ENCODE results near the gene MAP4K3.
A peak's percentile ranks its signal among the peaks of the same experiment; 100 is the strongest.

The MAP4K3 gene

DNA sequence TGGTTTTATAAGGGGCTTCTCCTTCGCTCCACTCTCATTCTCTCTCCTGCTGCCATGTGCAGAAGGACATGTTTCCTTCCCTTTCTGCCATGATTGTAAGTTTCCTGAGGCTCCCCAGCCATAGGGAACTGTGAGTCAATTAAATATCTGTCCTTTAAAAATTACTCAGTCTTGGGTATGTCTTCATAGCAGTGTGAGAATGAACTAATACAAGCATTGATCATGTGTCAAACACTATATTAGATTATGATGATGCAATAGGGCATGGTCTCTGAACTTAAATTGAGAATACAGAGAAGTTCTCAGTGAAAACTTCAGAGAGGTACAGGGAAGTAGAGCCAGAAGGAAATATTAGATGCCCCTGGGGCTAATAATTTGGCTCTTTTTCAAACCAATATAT lies 5.9 kb upstream of the MAP4K3 start:
- Histone ChIP-seq H3K27ac (replicated peaks) (no peak overlapping the region), H3K27me3 (ENCODE audit: insufficient read depth, poor library complexity, severe bottlenecking) (no peaks in the 10 kb centered on the region), H3K4me3 (replicated peaks; ENCODE audit: insufficient read depth, low read length) (no peak overlapping the region)
- no peak for DNase-seq (ENCODE audit: low read depth in 1 of 2, low spot score in 1 of 2)
- TF ChIP-seq SPI1 (IDR thresholded peaks at IDR 0.05; ENCODE audit: borderline replicate concordance, low read depth): no peak
- TF ChIP-seq, protein P1, sequence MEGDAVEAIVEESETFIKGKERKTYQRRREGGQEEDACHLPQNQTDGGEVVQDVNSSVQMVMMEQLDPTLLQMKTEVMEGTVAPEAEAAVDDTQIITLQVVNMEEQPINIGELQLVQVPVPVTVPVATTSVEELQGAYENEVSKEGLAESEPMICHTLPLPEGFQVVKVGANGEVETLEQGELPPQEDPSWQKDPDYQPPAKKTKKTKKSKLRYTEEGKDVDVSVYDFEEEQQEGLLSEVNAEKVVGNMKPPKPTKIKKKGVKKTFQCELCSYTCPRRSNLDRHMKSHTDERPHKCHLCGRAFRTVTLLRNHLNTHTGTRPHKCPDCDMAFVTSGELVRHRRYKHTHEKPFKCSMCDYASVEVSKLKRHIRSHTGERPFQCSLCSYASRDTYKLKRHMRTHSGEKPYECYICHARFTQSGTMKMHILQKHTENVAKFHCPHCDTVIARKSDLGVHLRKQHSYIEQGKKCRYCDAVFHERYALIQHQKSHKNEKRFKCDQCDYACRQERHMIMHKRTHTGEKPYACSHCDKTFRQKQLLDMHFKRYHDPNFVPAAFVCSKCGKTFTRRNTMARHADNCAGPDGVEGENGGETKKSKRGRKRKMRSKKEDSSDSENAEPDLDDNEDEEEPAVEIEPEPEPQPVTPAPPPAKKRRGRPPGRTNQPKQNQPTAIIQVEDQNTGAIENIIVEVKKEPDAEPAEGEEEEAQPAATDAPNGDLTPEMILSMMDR (IDR thresholded peaks at IDR 0.05; ENCODE audit: insufficient read depth, low read length): no peak
- no peak for TF ChIP-seq POLR2AphosphoS5 (IDR thresholded peaks at IDR 0.05; ENCODE audit: low read depth)
- TF ChIP-seq REST (IDR thresholded peaks at IDR 0.05; ENCODE audit: insufficient replicate concordance, low read depth): no peak
- TF ChIP-seq GABPA (IDR thresholded peaks at IDR 0.05; ENCODE audit: low read depth): no peak

DNA sequence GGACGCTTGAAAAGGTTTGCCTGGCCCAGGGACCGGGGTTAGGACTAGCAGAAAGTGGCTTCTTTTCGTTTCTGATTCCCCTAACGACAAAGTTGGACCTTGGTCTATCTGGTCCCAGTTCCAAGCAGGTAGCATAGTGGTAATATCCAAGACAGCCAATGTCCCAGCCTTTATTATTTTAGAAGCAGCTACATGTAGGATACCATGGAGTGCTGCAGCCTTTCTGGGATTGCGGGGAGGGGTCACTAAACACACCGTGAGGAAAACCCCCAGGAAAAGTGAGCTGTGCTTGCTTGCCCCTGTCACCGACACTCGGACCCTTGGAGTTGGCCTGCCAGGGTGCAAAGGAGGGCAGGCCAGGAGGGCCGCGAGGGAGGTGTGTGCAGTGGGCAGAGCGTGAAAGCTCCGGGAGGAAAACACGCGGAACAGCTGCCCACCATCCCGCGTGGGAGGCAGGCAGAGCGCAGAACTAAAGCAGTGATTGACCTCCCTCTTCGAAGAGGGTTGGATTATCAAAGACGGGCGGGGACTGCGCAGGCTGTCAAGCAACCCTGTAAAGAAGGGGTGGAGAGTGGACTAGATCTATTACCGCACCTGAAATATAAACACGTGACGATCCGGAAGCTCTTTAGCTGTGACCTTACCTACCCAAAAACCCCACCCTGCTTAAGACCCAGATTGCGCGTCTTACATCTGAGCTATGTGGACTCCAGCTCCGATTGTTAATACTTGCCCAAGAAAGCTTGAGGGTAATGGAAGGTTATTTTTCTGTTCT lies 624 bp upstream of the MAP4K3 start:
- TF ChIP-seq, protein P1 (IDR thresholded peaks at IDR 0.05; ENCODE audit: insufficient read depth, low read length): no peak
- TF ChIP-seq SPI1 (IDR thresholded peaks at IDR 0.05; ENCODE audit: borderline replicate concordance, low read depth) (no peak), GABPA (IDR thresholded peaks at IDR 0.05; ENCODE audit: low read depth) (no peak), POLR2AphosphoS5 (IDR thresholded peaks at IDR 0.05; ENCODE audit: low read depth) (no peak), REST (IDR thresholded peaks at IDR 0.05; ENCODE audit: insufficient replicate concordance, low read depth) (no peak)
- no peaks in the 10 kb centered on the region for H3K27me3 ChIP-seq (ENCODE audit: insufficient read depth, poor library complexity, severe bottlenecking)
- peak overlapping the region; percentile 80 for H3K4me3 ChIP-seq (replicated peaks; ENCODE audit: insufficient read depth, low read length)
- H3K27ac ChIP-seq (replicated peaks): peak overlapping the region; percentile 77
- DNase-seq (ENCODE audit: low read depth in 1 of 2, low spot score in 1 of 2): peak in 1 of 2 experiments; percentile 8

- peak overlapping the region; percentile 77; the same call in 1 of the 2 replicates for H3K27ac ChIP-seq (replicated peaks)
- no peaks in the 10 kb centered on the region for H3K27me3 ChIP-seq (ENCODE audit: insufficient read depth, poor library complexity, severe bottlenecking)
- TF ChIP-seq, protein P1 (IDR thresholded peaks at IDR 0.05; ENCODE audit: insufficient read depth, low read length): no peak
- TF ChIP-seq REST (IDR thresholded peaks at IDR 0.05; ENCODE audit: insufficient replicate concordance, low read depth): no peak
- TF ChIP-seq POLR2AphosphoS5 (IDR thresholded peaks at IDR 0.05; ENCODE audit: low read depth): no peak
- no peak for TF ChIP-seq SPI1 (IDR thresholded peaks at IDR 0.05; ENCODE audit: borderline replicate concordance, low read depth)
- no peak for TF ChIP-seq GABPA (IDR thresholded peaks at IDR 0.05; ENCODE audit: low read depth)
- peak overlapping the region; percentile 80 for H3K4me3 ChIP-seq (replicated peaks; ENCODE audit: insufficient read depth, low read length)
- no peak for DNase-seq (ENCODE audit: low read depth in 1 of 2, low spot score in 1 of 2)
These were observed 1.1 kb downstream of the MAP4K3 start for GRCh38 chr2:39435741-39436591.

Data from HL-60 (cell line).